Liver (tissue), 3 donors: Measurements from ENCODE around the gene MTSS2.

Experiments
- ATF3 ChIP-seq: IDR thresholded peaks from 2 replicates; pipeline ENCODE4 v1.6.1; 2016; ENCODE audit warnings: antibody characterized with exemption
- CTCF ChIP-seq: fragments of 150-350 bp; IDR thresholded peaks from 2 replicates; pipeline ENCODE4 v1.5.1; 2017; ENCODE audit warnings: improper control_type of control experiment, low read depth, low read length; ENCODE audit not compliant: missing input control
- FOXA2 ChIP-seq: IDR thresholded peaks from 2 replicates; pipeline ENCODE4 v1.6.1; 2016; ENCODE audit warnings: antibody characterized with exemption
- GABPA ChIP-seq, 2 donors: IDR thresholded peaks in 1 of 2; conservative IDR thresholded peaks in 1 of 2; 2 replicates each; pipeline ENCODE4 v1.6.1; 2016; ENCODE audit warnings: antibody characterized with exemption in 2 of 2, mild to moderate bottlenecking in 1 of 2, moderate library complexity in 1 of 2
- HNF4G ChIP-seq: IDR thresholded peaks from 2 replicates; pipeline ENCODE4 v1.6.1; 2016; ENCODE audit warnings: antibody characterized with exemption
- RAD21 ChIP-seq, 2 donors: IDR thresholded peaks; 2 replicates each; pipeline ENCODE4 v1.6.1; 2016; ENCODE audit warnings: antibody characterized with exemption in 2 of 2, mild to moderate bottlenecking in 2 of 2
- REST ChIP-seq: IDR thresholded peaks from 2 replicates; pipeline ENCODE4 v1.6.1; 2016; ENCODE audit warnings: antibody characterized with exemption, mild to moderate bottlenecking
- SP1 ChIP-seq: IDR thresholded peaks from 2 replicates; pipeline ENCODE4 v1.6.1; 2018; ENCODE audit warnings: antibody characterized with exemption, mild to moderate bottlenecking
- TAF1 ChIP-seq: conservative IDR thresholded peaks from 2 replicates; pipeline ENCODE4 v1.6.1; 2016; ENCODE audit warnings: antibody characterized with exemption, mild to moderate bottlenecking
- donor health status: healthy.
- donor health status: healthy.

- TF ChIP-seq CTCF (no peak), RAD21 (IDR thresholded peaks at IDR 0.05) (no peak), GABPA (IDR thresholded peaks at IDR 0.05 in 1 of 2, conservative IDR thresholded peaks at IDR 0.05 in 1 of 2) (no peak), ATF3 (no peak), REST (no peak), FOXA2 (no peak), SP1 (no peak), TAF1 (no peak), HNF4G (no peak)
Measured at GRCh38 chr16:70715860-70716357, 30.1 kb upstream of the MTSS2 start.
